Endothelial cell (in vitro differentiated cells): ENCODE data around the gene CDH8. TPM values are rescaled to one million over a fixed set of nuclear protein-coding genes. Genes with fewer than 3 reads are reported as not detected.

Source experiments
- DNase-seq: peaks from one replicate; pipeline ENCODE4 v3.0.0; 2021; ENCODE audit warnings: low spot score
- H3K27ac Mint-ChIP-seq: one replicate; pipeline ENCODE4 v1.8.0; 2021; ENCODE audit warnings: mixed read lengths, inconsistent platforms; ENCODE audit not compliant: unreplicated experiment
- H3K27me3 Mint-ChIP-seq: one replicate; pipeline ENCODE4 v1.8.0; 2021; ENCODE audit warnings: mild to moderate bottlenecking, moderate library complexity, mixed read lengths, inconsistent platforms; ENCODE audit not compliant: unreplicated experiment
- H3K36me3 Mint-ChIP-seq: one replicate; pipeline ENCODE4 v1.8.0; 2021; ENCODE audit warnings: mild to moderate bottlenecking, low read depth, mixed read lengths, inconsistent platforms; ENCODE audit not compliant: unreplicated experiment
- H3K4me1 Mint-ChIP-seq: one replicate; pipeline ENCODE4 v1.8.0; 2021; ENCODE audit warnings: mild to moderate bottlenecking, mixed read lengths, inconsistent platforms; ENCODE audit not compliant: unreplicated experiment
- H3K4me3 Mint-ChIP-seq: one replicate; pipeline ENCODE4 v1.8.0; 2021; ENCODE audit warnings: mild to moderate bottlenecking, mixed read lengths, inconsistent platforms; ENCODE audit not compliant: unreplicated experiment
- H3K9me3 Mint-ChIP-seq: one replicate; pipeline ENCODE4 v1.8.0; 2021; ENCODE audit warnings: mixed read lengths, inconsistent platforms; ENCODE audit not compliant: unreplicated experiment
- CTCF ChIP-seq: fragments of 200-600 bp; sonication (generic); IDR thresholded peaks from one replicate; pipeline ENCODE4 v1.5.0; 2021; ENCODE audit warnings: antibody characterized with exemption; ENCODE audit not compliant: unreplicated experiment
- total RNA-seq: library from RNA; stranded (reverse); fragmentation: NEBNext Ultra II Directional; extraction: Animal tissue kit (Norgen Biotek cat#: 25700); gene quantifications from one replicate; pipeline ENCODE4 v1.2.1, GENCODE V29; 2021; ENCODE audit not compliant: unreplicated experiment

Gene CDH8
- total RNA-seq, 1 donor from 2014 or later, result 6.4 TPM

- Mint-ChIP-seq H3K4me3 (no peak overlapping the region), H3K27me3 (peaks cover 1% of the 10 kb centered on the region), H3K4me1 (no peaks in the 10 kb centered on the region), H3K27ac (no peak overlapping the region), H3K9me3 (peaks cover 5% of the 10 kb centered on the region), H3K36me3 (no peaks in the 10 kb centered on the region)
- no peak for DNase-seq
- no peak for TF ChIP-seq CTCF
Measured at GRCh38 chr16:61969077-61969382, 67.2 kb downstream of the CDH8 start.

GRCh38 chr16:61968242-61969076, 67.8 kb downstream of the CDH8 start:
- DNase-seq, result no peak
- TF ChIP-seq CTCF, result no peak
- Mint-ChIP-seq H3K4me3 (no peak overlapping the region), H3K4me1 (no peaks in the 10 kb centered on the region), H3K36me3 (no peaks in the 10 kb centered on the region), H3K27ac (no peak overlapping the region), H3K27me3 (peaks cover 1% of the 10 kb centered on the region), H3K9me3 (peaks cover 5% of the 10 kb centered on the region)

GRCh38 chr16:61957075-61957855, 79.0 kb downstream of the CDH8 start:
- TF ChIP-seq CTCF, result no peak
- Mint-ChIP-seq H3K27me3 (peaks cover 2% of the 10 kb centered on the region), H3K9me3 (no peaks in the 10 kb centered on the region), H3K36me3 (no peaks in the 10 kb centered on the region), H3K27ac (no peak overlapping the region), H3K4me3 (no peak overlapping the region), H3K4me1 (peaks cover 14% of the 10 kb centered on the region)
- DNase-seq, result no peak

GRCh38 chr16:61952841-61953240, 83.4 kb downstream of the CDH8 start:
- Mint-ChIP-seq H3K4me3 (no peak overlapping the region), H3K4me1 (peaks cover 9% of the 10 kb centered on the region), H3K9me3 (no peaks in the 10 kb centered on the region), H3K36me3 (no peaks in the 10 kb centered on the region), H3K27me3 (no peaks in the 10 kb centered on the region), H3K27ac (no peak overlapping the region)
- no peak for TF ChIP-seq CTCF
- no peak for DNase-seq

- DNase-seq, result no peak
- no peak for TF ChIP-seq CTCF
- H3K27me3 Mint-ChIP-seq, result no peaks in the 10 kb centered on the region
- no peaks in the 10 kb centered on the region for H3K36me3 Mint-ChIP-seq
- H3K27ac Mint-ChIP-seq, result no peak overlapping the region
- no peak overlapping the region for H3K4me3 Mint-ChIP-seq
- H3K9me3 Mint-ChIP-seq, result no peaks in the 10 kb centered on the region
- no peaks in the 10 kb centered on the region for H3K4me1 Mint-ChIP-seq
Measured at GRCh38 chr16:61948414-61948813, 87.8 kb downstream of the CDH8 start.
